HG03039 (cell line): ENCODE measurements around the gene REC114.
"Not testable (repeated sequence)": the region's sequence is repeated elsewhere in the genome, so short reads cannot be mapped to it uniquely, and the experiment has no call there.

Source experiments
- ATAC-seq: cut with Tn5 transposase; IDR thresholded peaks from one replicate; pipeline ENCODE4 v1.9.1; 2021; ENCODE audit warnings: mild to moderate bottlenecking, moderate library complexity; ENCODE audit not compliant: unreplicated experiment

REC114 gene

DNA sequence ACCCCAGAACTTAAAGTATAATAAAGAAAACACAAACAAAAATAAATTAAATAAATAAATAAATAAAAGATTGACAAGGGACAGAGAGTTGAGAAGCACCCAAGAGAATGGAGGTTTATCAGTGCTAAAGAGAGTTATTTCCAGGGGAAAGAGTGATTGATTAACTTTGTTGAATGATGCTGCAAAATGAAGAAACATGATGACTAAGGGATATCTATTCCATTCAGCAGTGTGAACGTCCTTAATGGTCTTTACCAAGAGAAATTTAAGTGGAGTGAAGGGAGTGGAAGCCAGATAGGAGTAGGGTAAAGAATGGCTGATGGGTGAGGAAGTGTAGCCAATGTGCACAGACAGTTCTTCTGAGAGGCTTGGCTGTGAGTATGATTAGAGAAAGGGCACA, 11.1 kb downstream of the REC114 start:
- ATAC-seq, result no peak

GRCh38 chr15:73455876-73456275, 12.9 kb downstream of the REC114 start:
- no peak for ATAC-seq

- no peak for ATAC-seq
These were observed 14.4 kb downstream of the REC114 start for GRCh38 chr15:73457334-73457733.

DNA sequence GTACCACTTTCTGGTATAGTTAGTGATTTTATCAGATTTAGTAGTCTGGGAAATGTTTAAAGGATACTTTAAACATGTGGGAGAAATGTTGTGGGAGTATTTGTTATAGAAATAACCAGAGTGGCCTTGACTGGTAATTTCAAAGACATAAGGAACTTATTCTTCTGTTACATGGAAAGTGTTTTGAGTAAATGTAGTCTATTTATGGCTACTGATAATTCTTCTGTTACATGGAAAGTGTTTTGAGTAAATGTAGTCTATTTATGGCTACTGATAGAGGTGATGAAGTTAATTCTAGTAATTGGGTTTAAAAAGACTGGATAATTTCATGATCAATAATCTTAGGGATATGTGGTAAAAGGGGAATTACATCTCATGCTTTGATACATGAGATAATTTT, 17.7 kb downstream of the REC114 start:
- ATAC-seq, result no peak

DNA sequence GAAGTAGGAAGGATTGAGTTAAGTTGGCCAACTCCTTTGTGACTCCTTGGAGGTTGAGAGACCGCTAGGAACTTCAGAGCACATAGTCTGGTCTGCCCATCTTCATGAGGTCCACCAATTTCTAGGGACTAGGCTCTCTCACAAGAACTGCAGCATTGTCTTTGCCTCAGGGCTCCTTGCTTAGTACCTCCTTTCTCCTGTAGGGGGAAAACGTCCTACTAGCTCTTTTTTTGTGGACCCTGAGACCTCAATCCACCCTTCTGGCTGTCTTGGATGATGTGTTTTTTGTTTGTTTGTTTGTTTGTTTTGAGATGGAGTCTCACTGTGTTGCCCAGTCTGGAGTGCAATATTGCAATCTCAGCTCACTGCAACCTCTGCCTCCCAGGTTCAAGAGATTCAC, 21.6 kb downstream of the REC114 start:
- ATAC-seq, result no peak

DNA sequence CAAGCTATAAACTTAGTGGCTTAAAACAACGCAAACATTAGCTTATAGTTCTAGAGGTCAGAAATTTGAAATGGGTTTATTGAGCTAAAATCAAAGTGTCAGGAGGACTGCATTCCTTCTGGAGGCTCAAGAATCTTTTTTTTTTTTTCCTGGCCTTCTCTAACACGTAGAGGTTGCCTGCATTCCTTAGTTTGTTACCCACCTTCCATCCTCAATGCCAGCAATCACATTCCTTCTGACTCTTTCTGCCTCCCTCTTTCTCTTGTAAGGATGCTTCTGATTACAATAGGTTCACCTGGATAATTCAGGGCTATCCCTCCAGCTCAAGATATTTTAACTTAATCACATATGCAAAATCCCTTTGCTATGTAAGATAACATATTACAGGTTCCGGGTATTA, 24.8 kb downstream of the REC114 start:
- ATAC-seq, result no peak

DNA sequence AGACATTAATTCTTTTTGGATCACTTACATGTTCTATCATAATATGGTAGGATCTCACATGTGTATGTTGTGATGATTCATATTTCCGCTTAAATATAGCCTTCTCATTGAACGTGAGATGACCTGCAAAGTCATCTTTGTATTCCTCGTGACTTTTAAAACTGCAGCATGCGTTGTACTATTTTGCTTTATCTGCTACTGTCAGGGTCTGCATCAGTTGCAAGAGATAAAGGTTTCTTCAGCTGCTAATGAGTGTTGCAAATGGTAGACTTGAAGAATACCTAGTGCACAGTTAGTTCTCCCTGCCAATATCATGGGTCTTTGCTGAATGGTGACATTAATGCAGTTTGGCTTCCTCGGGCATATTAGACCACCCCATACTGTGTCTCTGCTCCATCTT, 31.8 kb downstream of the REC114 start:
- ATAC-seq, result no peak

GRCh38 chr15:73476704-73477216, 33.8 kb downstream of the REC114 start:
- no peak for ATAC-seq

GRCh38 chr15:73480050-73480449, 37.1 kb downstream of the REC114 start:
- no peak for ATAC-seq

GRCh38 chr15:73482166-73482565, 39.2 kb downstream of the REC114 start:
- no peak for ATAC-seq

- ATAC-seq, result no peak
These were observed 40.1 kb downstream of the REC114 start for GRCh38 chr15:73483053-73483452.

DNA sequence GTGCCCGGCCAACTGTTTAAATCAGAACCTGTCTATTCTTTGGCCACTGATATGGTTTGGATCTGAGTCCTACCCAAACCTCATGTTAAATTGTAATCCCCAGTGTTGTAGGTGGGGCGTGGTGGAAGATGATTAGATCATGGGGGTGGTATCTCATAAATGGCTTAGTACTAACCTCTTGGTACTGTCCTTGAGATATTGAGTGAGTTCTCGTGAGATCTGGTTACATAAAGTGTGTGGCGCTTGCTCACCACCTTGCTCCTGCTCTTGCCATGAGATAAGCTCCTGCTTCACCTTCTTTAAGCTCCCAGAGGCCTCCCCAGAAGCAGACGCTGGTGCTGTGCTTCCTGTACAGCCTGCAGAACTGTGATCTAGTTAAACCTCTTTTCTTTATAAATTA, 42.4 kb downstream of the REC114 start:
- no peak for ATAC-seq

GRCh38 chr15:73485885-73486284, 42.9 kb downstream of the REC114 start:
- ATAC-seq, result not testable (repeated sequence)

- ATAC-seq, result no peak
These were observed 45.7 kb downstream of the REC114 start for GRCh38 chr15:73488698-73489097.

- no peak for ATAC-seq
These were observed 51.0 kb downstream of the REC114 start for GRCh38 chr15:73493922-73494321.

- ATAC-seq, result no peak
These were observed 52.2 kb downstream of the REC114 start for GRCh38 chr15:73495181-73495580.

- no peak for ATAC-seq
These were observed 57.7 kb downstream of the REC114 start for GRCh38 chr15:73500696-73501095.

- ATAC-seq, result no peak
These were observed 61.9 kb downstream of the REC114 start for GRCh38 chr15:73504885-73505284.

GRCh38 chr15:73515527-73515926, 72.6 kb downstream of the REC114 start:
- ATAC-seq, result no peak

DNA sequence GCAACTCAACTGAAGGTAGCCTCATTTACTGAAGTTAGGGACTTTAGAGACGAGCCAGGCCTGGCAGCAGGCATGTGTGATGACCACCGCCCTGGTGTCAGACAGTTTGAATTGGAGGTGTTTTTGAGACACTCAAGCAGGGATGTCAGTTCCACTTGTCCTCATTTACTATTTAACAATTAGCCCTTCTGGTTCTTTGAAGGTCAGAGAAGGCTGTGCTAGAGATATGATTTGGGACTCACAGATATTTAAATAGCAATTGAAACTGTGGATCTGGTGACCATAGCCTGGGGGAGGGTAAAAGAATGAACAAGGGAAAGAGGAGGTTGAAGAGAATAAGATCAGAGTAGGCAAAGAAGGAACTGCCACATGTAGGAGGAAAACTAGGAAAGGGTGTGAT, 74.6 kb downstream of the REC114 start:
- ATAC-seq, result no peak

- ATAC-seq, result no peak
These were observed 75.4 kb downstream of the REC114 start for GRCh38 chr15:73518180-73518862.

- ATAC-seq, result no peak
These were observed 76.1 kb downstream of the REC114 start for GRCh38 chr15:73518876-73519733.
